ENCODE results near the gene IL1RAPL2.

The IL1RAPL2 gene

DNA sequence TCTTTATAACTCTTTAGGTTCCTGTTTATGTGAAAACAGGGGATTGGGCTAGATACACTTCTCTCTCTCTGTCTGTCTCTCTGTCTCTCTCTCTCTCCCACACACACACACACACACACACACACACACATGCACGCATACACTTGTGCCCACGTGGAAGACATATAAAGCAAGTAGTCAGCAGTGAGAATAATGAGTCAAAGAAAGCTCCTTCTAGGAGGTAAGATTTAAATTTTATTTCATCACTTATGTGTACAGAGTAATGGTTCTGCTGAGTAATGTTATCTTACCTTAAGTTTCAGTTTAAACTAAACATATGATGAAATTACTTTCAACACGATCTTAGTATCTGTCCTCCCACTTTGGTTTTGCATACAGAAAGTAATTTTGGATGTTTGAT, 897.5 kb downstream of the IL1RAPL2 start:
- DNase-seq (ENCODE audit: low read depth) = no peak

DNA sequence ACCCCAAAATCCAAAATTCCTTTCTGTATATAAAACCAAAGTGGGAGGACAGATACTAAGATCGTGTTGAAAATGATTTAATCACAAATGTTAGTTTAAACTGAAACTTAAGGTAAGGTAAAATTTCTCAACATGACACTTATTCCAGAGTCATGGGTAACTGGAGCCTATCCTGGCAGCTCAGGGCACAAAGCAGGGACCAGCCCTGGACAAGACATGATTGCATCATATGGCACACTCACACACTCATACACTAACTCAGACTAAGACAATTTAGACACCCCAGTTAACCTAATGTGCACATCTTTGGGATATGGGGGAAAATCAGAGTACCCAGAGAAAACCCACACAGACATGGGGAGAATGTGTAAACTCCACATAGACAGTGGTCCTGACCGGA, 898.6 kb downstream of the IL1RAPL2 start:
- DNase-seq (ENCODE audit: low read depth) = no peak

DNA sequence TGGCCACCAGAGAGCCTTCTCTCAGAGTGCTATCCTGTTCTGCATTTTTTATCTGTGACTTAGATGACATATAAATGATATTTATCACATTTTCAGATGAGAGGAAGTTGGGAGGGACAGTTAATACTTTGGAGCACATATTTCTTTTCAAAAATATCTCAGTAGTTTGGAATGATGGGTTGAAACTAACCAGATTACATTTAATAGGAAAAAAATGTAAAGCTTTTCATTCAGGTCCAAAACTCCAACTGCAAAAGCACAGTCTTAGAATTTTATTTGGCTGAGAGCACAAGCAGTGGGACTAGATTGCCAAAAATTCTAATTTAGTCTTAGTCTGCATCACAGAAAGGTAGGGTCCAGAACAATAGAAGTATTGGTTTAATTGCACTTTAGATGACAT, 902.7 kb downstream of the IL1RAPL2 start:
- no peak for DNase-seq (ENCODE audit: low read depth)

DNA sequence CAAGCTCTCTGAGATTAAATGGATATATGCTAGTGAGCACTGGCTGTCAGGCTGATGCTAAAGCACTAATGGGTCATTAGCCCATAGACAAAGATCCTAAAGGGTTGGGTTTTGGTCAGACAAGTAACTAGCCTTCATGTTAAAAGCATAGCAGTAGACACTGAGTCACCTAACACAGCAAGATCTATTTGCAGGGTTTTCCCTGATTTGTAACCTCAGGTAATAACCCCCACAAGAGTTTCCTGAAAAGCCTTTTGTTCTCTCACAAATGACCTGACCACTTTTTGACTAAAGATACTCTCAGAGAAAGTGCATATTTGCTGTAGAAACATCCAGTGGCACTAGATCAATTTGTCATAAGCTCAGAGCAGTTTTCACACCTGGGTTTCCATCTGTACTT, 905.6 kb downstream of the IL1RAPL2 start:
- DNase-seq (ENCODE audit: low read depth) = no peak

DNA sequence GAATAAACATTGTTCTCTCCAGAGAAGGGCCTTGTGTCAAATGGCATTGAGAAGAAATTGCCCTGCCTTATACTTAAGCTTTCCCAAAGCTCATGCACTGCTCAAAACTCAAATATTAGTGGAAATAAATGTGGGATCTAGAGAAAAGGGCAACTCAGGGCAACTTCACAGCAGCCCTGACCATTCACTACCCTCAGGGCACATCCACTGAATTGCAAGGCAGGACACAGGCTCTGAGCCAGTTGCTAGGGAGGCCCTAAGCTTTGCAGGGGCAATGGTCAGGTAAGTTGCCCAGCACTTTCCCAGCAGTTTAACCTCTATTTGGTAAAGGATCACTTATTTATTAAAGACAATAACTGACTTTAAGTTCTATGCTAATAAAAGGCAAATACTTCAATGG, 909.8 kb downstream of the IL1RAPL2 start:
- DNase-seq (ENCODE audit: low read depth) = no peak

DNA sequence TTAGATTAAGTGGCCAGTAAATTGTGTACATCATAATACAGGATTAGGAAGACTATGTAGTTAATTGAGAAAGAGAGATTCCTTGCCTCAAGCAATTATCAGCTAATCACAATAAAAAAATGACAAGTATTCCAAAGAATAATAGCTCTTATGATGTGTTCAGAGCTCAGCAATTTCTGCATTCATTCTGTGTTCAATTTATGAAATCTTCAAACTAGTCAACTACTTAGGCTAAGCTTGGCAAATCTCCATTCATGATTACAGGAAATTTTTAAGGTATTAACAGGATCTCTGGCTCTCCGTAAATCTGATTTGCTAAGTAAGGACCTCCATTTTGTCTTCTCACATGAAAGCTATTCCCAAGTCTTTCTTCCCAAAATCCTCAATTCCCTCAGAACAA, 911.4 kb downstream of the IL1RAPL2 start:
- DNase-seq (ENCODE audit: low read depth) = no peak

DNA sequence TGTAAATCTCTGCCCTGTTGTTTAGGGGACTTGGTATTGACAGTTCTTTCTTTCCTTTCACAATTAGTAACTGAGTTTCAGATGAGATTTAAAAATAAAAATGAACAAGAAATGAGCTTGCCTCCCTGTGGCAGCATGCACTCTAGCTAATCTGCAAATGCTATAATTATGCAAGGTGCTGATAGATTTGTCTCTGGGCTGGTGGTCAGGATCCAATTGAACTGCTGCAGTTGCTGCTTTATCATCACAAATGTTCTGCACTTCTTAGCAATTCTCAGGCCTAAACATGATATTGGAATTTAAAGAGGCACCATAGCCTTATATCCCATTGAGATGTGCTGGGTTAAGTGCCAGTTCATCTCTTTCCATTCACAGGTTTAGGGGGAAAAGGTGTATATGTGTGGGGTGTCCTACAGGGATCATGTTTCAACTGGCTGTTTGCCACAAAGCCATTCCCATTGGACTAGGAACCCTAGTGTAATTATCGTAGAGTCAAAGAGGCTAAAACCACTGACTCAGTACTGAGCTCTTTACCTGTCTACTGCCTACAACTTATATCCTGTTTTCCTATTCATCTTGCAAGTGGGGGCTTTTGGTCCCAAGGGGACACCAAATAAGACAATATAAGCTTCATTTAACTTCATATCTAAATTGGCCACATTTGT, 914.8 kb downstream of the IL1RAPL2 start:
- no peak for DNase-seq (ENCODE audit: low read depth)

DNA sequence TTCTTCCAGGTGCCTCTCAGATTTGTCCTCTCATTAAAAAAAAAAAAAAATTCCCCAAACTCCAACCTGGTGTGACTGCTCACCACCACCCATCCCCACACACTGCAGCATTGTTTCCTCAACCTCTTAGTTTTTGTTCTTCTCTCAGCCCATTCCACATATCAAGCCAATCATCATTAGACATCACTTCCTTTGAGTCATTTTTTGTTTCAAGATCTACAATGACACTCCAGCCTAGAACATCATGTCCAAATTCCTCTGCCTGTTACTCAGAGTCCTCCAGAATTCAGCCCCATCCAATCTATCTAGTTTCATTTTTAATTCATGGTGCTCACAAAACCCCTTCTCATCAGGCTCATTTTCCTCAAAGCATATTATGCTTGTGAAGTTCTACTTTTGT, 917.0 kb downstream of the IL1RAPL2 start:
- DNase-seq (ENCODE audit: low read depth) = no peak

DNA sequence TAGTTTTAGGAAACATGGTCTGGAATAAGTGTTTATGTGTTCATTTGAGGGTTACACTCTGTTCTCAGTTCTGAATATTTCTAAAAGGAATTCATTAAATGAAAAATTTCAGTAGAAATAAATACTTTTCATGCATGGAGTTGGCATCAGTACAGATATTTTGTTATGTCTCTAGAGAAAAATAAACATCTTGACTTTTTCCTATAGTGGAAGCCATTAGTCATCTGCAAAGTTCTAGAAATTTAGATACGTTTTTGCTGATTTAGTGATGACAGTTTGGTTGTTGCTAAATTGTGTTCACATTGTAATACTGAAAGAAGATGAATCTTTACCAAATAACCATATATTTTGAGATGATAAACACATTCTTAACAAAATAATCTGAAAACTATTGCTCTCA, 922.7 kb downstream of the IL1RAPL2 start:
- DNase-seq (ENCODE audit: low read depth) = no peak

DNA sequence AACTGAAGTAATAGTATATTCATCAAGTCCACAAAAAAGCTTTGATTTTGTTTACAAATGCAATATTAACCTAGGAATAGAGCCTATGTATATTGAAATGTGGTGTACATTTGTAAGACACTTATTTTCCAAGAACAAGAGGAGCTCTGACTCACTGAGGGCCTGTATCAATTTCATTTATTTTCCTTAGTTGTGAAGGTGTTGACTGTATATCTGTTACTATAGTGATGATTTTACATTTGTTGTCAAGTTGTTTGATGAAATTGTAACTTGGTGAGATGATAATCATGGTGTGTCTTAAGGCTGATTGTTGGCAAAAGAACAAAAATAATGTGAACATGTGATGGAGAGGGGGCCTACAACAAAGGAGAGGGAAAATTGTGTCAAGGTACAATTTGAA, 929.4 kb downstream of the IL1RAPL2 start:
- DNase-seq (ENCODE audit: low read depth) = no peak

DNA sequence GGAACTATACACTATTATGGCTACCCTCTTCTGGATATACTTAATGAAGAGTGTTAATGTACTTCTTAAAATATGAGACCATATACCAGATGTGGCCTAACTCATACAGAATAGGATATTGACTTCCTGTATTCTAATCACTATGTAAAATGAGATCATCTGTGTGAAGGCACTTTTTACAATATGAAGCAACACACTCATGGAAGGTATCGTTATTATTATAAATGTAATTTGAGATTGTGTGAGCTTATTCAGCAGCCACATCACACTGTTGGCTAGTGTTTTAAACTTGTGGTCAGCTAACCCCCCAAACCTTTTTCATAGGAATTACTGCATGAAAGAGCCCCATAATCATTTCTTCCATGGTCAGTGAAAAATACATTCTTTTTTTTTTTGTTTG, 936.3 kb downstream of the IL1RAPL2 start:
- no peak for DNase-seq (ENCODE audit: low read depth)

DNA sequence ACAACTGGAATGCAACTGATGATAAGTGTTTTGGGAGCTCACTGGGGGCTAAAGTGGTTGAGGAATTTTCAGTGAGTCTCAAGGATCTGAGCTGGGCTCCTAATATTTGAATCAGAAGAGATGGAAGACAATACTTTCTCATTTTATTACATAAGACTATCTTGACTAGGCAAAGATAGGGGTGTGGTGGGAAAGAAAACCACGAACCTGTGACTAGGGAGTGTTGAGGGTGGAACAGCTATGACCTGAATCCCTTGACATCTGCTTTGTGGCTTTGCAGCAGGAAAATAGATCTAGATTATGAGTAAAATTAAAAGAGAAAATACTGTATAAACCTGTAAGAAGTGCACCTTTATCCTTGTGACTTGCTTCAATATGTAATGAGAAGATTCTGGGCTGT, 949.6 kb downstream of the IL1RAPL2 start:
- DNase-seq (ENCODE audit: low read depth) = no peak

DNA sequence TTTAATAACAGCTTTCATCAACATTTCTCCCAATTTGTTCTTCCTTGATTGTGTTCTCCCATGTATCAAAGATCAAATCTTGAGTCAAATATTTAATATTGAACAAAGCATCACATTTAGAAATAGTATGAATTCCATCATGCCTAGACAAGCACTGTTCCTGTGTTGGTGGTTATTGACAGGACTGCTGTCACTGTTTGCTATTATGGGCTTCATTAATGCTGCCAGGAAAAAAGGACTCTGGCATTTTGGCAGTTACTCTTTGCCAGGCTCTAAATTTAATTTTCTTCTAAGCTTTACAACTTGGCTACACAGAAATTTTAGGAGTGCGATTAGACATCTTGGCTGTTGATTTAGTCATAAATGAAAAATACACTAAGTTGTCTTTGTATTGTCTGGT, 960.4 kb downstream of the IL1RAPL2 start:
- no peak for DNase-seq (ENCODE audit: low read depth)

DNA sequence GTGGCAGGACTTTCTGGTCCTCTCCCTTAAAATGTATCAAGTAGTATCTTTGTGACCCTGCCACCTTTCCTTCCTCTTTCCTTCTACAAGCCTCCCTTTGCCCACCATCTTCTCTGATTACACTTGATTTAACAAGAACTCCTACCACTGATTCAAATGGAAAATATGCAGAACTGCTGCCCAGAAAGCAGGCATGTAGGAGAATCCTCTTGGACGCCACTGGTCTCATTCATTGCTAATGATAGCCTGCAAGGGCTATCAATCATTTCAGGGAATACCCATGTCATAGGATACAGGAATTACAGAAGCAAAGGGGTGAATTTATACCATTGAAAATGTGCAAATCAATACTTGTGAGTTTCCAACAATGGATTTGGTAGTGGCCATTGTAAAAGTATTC, 961.8 kb downstream of the IL1RAPL2 start:
- DNase-seq (ENCODE audit: low read depth) = no peak

DNA sequence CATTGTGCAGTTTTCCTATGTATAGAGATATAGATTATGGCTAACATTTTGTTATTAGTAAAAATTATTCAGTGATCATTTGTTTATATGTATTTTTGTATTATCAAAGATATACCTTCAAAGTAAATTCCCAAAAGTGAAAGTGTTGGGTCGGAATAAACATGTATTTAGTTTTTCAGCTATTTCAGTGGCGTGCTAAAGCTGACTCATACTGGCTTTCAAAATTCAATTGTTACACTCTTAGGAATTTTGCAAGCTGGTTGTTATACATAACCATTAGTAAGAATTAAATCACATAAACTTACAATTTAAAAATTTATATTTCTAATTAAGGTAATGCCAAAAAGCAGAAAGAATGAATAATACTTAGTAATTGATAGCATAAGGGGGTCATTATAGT, 968.0 kb downstream of the IL1RAPL2 start:
- DNase-seq (ENCODE audit: low read depth) = no peak

DNA sequence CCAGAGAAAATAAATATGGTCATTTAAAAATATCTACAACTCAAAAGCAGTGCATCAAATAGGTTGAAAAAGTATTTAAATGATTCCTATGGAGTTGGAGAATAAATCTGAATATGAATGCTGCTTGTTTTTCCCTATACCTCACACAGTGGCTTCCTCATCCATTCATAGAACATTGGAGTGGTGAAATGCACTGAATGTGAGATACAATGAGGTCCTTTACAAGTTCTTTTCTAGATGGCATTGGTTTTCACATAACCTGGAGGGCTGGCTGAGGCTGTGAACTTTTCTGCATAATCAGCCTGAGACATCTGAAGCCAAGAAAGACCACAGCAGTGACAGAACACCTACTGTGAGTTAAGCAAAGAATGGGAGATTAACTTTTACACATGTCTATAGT, 977.3 kb downstream of the IL1RAPL2 start:
- DNase-seq (ENCODE audit: low read depth) = no peak

DNA sequence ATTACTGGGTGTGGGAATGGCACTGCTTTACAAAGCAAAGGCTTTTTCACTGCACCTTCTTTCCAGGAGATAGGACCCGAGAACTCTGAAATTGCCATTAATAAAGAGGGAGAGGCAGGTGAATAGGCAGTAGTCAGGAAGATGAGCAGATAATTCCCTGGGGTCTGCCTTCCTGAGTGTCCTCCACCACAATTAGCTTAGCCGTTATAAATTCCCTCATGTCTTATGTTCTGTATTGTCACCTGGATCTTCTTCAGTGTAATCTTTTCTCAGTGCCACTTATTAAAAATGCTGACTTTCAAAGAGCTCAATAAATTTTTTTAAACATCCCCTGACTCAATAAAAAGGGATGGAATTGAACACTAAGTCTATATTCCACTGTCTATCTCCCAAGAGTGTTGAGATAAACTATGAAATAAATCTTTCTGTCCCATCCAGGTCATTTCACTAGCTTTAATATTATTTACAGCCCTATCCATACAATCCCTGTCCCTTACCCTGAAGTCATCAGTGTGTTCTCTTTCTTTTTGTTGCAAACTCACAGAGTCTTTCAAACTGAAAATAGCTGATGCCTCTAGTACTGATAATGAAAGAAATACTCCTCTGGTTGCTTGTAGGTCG, 984.2 kb downstream of the IL1RAPL2 start:
- no peak for DNase-seq (ENCODE audit: low read depth)

DNA sequence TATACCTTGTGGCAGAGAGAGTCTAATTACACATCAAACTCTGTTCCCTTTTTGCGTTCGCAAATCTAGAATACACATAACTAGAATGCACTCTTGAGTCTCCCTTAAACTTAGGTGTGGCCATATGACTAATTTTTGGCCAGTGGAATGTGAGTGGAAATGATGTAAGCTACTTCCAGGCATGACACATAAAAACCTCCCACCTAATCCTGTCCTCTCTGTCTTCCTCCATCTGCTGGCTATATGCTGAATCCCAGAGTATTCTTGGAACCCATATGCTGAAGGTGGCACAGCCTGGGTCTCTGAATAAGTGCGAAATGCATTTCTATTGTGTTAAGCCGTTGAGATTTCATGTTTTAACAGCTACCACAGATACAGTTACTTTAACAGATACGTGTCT, 986.4 kb downstream of the IL1RAPL2 start:
- DNase-seq (ENCODE audit: low read depth) = no peak

DNA sequence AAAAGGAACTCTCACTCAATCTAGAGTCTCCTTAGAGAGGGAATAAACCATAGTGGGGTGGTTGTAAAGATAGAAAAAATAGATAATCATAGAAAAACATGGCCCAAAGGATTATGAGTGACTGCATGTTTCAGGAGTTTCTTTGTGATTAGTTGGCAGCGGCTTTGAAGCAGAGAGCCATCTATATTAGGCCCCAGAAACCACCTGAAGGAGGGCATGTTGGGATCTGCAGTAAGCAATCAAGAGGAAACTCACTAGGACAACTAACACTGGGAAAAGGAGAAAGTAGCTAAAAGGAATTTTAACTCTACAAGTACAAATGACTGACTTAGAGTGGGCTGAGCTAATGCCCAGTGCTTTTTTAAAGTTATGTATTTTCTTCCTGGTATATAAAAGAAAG, 987.1 kb downstream of the IL1RAPL2 start:
- DNase-seq (ENCODE audit: low read depth) = no peak

DNA sequence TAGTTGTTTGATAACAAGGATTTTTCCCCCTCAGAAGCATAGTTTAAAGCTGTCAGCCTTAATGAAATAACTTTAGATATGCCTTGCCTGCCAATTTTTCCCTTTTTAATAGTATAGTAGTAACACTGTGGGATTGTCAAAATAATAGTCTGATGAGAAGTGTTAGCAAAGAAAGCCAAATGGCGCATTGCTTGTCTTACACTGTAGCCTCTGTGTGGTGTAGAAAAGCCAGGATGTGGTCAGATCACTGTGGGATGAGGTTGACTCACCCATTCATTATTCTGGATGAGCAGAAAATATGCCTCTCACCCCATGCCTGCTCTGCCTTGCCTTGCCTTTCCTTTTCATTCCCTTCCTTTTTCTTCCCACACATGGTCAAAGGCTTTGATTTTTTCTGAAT, 998.5 kb downstream of the IL1RAPL2 start:
- no peak for DNase-seq (ENCODE audit: low read depth)

DNA sequence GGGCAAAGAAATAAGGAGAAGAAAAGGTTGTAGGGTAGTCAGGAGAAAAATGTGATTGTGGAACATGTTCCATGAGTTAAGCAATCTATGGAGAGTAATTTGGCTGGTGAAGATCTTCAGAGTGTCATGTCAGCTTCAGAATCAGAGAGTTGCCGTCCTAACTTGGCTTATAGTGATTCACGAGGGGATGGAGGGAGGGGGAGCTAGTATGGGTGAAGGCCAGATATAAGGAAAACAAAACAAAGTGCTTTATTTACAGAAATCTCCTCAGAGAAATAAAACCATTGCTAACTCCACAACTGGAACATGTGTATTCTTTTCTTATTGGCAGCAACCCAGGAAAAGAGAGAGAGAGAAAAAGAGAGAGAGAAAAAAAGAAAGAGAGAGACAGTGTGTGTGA, 999.9 kb downstream of the IL1RAPL2 start:
- no peak for DNase-seq (ENCODE audit: low read depth)

DNA sequence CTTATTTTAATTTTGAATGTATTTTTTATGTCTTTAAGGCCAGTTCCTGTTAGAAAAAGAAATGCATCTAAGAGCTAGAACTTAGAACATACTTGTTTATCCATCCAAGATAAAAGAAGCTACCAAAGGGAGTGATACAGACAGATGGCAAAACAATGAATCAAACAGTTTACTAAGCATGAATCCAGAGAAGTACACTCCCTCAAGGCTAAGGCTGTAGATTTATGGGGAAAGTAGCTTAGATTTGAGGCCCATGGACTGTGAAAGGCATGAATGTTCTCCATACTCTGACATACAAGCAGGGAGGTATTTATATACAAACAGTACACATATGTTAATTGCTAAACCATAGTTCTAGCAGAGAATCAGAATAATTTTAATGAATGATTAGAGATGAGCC, 1001.1 kb downstream of the IL1RAPL2 start:
- no peak for DNase-seq (ENCODE audit: low read depth)

DNA sequence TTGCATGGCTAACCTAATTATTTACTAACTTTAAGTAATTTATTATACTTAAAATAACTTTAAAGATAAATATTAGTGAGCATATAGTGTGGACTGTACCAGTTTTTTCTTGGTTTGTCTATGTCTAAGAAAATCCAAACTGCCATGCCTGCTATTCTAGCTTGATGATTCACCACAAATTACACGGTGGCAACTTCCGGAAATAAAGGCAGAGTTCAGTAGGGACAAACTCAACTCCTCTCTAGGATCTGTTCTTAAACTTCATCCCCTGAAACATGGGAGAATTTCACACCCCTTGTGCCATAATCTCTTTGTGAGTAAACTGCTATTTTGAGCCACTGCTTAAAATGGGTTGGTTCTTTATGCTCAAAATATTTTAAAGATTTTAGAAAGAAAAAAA, 1042.7 kb downstream of the IL1RAPL2 start:
- no peak for DNase-seq (ENCODE audit: low read depth)

DNA sequence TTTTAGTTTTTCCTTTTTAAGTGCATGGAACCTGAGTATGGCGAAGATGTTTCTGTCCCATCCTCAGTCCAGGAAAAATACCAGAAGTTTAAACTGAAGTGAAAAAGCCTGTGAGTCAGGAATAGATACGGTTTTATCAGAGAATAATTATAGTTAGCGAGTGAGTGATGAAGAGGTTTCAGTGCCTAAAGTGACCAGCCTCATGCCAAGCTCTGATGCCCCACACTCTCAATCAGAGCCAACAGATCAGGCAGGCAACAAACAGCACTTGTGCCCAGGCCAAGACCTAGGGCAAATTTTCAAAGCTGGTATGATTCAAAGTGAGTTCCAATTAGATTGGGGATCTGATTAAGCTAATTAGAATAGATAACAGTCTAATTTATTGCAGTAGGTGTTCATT, 1043.5 kb downstream of the IL1RAPL2 start:
- no peak for DNase-seq (ENCODE audit: low read depth)

Data from activated T-cell treated with anti-CD3 and anti-CD28 coated beads for 48 hours (primary cell).